OCI-LY7 (cell line): ENCODE data around the gene MYCL.

ENCODE experiments used
- EZH2phosphoT487 ChIP-seq: fragments of 200-600 bp; sonication (generic); IDR thresholded peaks from 2 replicates; pipeline ENCODE4 v1.6.1; 2018; ENCODE audit warnings: low read depth, borderline replicate concordance, mild to moderate bottlenecking, mixed run types, antibody characterized with exemption, low read length, moderate library complexity, mixed read lengths
- TF ChIP-seq, protein P1 (sequence below): fragments of 200-600 bp; sonication (generic); conservative IDR thresholded peaks from 2 replicates; pipeline ENCODE4 v1.5.1; 2014; ENCODE audit warnings: mild to moderate bottlenecking, antibody characterized with exemption, low read length, moderate library complexity, mixed read lengths

DNA sequence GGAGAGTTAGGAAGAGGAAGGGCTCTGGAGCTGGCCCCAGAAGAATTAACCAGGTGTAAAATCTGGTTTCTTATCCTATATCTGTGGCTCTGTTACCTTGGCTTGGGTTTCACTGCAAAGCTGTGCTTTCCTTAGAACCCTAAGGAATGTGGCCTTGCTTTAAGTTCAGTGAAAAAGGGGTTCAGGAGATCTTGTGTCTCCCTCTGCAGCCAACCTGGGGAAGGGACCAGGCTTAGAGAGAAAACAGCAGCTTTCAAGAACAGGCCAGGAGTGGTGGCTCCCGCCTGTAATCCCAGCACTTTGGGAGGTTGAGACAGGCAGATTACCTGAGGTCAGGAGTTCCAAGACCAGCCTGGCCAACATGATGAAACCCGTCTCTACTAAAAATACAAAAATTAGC, 16.1 kb upstream of the MYCL start:
- TF ChIP-seq, protein P1, sequence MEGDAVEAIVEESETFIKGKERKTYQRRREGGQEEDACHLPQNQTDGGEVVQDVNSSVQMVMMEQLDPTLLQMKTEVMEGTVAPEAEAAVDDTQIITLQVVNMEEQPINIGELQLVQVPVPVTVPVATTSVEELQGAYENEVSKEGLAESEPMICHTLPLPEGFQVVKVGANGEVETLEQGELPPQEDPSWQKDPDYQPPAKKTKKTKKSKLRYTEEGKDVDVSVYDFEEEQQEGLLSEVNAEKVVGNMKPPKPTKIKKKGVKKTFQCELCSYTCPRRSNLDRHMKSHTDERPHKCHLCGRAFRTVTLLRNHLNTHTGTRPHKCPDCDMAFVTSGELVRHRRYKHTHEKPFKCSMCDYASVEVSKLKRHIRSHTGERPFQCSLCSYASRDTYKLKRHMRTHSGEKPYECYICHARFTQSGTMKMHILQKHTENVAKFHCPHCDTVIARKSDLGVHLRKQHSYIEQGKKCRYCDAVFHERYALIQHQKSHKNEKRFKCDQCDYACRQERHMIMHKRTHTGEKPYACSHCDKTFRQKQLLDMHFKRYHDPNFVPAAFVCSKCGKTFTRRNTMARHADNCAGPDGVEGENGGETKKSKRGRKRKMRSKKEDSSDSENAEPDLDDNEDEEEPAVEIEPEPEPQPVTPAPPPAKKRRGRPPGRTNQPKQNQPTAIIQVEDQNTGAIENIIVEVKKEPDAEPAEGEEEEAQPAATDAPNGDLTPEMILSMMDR: no peak
- TF ChIP-seq EZH2phosphoT487: no peak
